Measurements from ENCODE around the gene CDH23. TPM values are rescaled to one million over a fixed set of nuclear protein-coding genes. Genes with fewer than 3 reads are reported as not detected.

Gene CDH23
- polyA plus RNA-seq, 1 donor (not counting 4 experiments of a cell fraction or from before 2014, with no cell fraction given) = 0.01 TPM

DNA sequence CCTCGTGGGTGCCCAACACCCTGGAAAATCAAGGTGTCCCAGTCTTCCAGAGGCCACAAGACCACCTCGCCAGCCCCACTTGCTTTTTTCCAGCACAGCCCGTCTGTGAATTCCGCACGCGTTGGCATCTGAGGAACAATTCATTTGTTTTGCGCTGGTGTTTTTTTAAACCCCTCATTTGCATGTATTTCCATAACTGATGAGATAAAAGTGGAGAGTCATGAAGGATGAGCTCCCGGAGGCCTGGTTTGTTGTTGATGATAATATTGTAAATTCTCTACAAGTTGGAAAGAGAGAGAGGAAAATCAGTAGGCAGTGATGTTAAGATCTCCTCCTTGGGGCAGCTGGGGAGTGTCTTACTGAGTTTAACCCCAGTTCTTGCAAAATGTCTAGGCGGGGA lies 43.1 kb upstream of the CDH23 start:
- FAIRE-seq = no peak
- dilution Hi-C loops (cut with MboI; ENCODE audit: extremely low pct_ligation_motif_present, low sequenced_read_pairs) = no loop called here
- Histone ChIP-seq H3K4me2 (ENCODE audit: control insufficient read depth, extremely low read depth, insufficient read depth, low read depth, low read length) (no peak overlapping the region), H3K9ac (ENCODE audit: control insufficient read depth, extremely low read depth, insufficient read depth, low read length) (no peak overlapping the region), H3K36me3 (ENCODE audit: control insufficient read depth in 2 of 2, extremely low read depth in 1 of 2, insufficient read depth in 2 of 2, low read length in 2 of 2) (no peaks in the 10 kb centered on the region), H3K4me3 (ENCODE audit: control insufficient read depth in 2 of 3, extremely low read depth in 1 of 3, insufficient read depth in 2 of 3, low read depth in 1 of 3, low read length in 3 of 3) (no peak overlapping the region), H2AFZ (ENCODE audit: control insufficient read depth, low read length) (no peak overlapping the region), H3K79me2 (ENCODE audit: control insufficient read depth, insufficient read depth, low read length) (no peaks in the 10 kb centered on the region), H3K27ac (ENCODE audit: control insufficient read depth, insufficient read depth, low read length) (no peak overlapping the region), H4K20me1 (ENCODE audit: control insufficient read depth, extremely low read depth, insufficient read depth, low read length) (no peaks in the 10 kb centered on the region), H3K4me1 (ENCODE audit: control insufficient read depth, extremely low read depth, insufficient read depth, low read length) (peaks cover 7% of the 10 kb centered on the region), H3K9me3 (ENCODE audit: control insufficient read depth, low read depth, low read length) (no peaks in the 10 kb centered on the region), H3K27me3 (ENCODE audit: control insufficient read depth, extremely low read depth, insufficient read depth, low read length) (peaks cover 45% of the 10 kb centered on the region), H3K9me1 (ENCODE audit: control insufficient read depth, extremely low read depth, insufficient read depth, low read length) (no peaks in the 10 kb centered on the region)
- DNase-seq (ENCODE audit: low read depth, low spot score) = no peak
- no peak for TF ChIP-seq EZH2 (IDR thresholded peaks at IDR 0.05; ENCODE audit: low read length)
- TF ChIP-seq, protein P1, sequence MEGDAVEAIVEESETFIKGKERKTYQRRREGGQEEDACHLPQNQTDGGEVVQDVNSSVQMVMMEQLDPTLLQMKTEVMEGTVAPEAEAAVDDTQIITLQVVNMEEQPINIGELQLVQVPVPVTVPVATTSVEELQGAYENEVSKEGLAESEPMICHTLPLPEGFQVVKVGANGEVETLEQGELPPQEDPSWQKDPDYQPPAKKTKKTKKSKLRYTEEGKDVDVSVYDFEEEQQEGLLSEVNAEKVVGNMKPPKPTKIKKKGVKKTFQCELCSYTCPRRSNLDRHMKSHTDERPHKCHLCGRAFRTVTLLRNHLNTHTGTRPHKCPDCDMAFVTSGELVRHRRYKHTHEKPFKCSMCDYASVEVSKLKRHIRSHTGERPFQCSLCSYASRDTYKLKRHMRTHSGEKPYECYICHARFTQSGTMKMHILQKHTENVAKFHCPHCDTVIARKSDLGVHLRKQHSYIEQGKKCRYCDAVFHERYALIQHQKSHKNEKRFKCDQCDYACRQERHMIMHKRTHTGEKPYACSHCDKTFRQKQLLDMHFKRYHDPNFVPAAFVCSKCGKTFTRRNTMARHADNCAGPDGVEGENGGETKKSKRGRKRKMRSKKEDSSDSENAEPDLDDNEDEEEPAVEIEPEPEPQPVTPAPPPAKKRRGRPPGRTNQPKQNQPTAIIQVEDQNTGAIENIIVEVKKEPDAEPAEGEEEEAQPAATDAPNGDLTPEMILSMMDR (optimal IDR thresholded peaks at IDR 0.05 in 1 of 3, IDR thresholded peaks at IDR 0.05 in 1 of 3, conservative IDR thresholded peaks at IDR 0.05 in 1 of 3; ENCODE audit: extremely low read depth in 1 of 3, insufficient read depth in 2 of 3, low read length in 3 of 3) = no peak

DNA sequence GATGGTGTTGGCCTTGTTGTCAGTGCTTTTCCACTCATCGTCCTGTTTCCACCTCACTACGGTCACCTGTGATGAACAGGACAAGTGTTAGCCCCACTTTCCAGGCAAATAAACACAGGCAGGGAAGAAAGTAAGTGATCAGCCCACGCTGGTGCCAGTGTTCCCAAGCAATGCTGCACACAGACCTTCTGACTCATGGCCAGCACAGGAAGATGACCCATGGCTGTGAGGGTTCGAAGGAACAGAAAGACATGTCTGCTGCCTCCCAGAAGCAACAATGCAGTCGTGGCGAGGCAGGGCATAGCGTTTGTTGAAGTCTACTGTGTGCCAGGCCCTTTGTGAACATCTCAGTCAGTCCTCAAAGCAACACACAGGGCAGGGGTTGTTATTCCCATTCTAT lies 41.9 kb upstream of the CDH23 start:
- no peak for FAIRE-seq
- no peak overlapping the region for H3K4me2 ChIP-seq (ENCODE audit: control insufficient read depth, extremely low read depth, insufficient read depth, low read depth, low read length)
- H3K36me3 ChIP-seq (ENCODE audit: control insufficient read depth in 2 of 2, extremely low read depth in 1 of 2, insufficient read depth in 2 of 2, low read length in 2 of 2) = no peaks in the 10 kb centered on the region
- TF ChIP-seq EZH2 (IDR thresholded peaks at IDR 0.05; ENCODE audit: low read length) = no peak
- TF ChIP-seq, protein P1 (optimal IDR thresholded peaks at IDR 0.05 in 1 of 3, IDR thresholded peaks at IDR 0.05 in 1 of 3, conservative IDR thresholded peaks at IDR 0.05 in 1 of 3; ENCODE audit: extremely low read depth in 1 of 3, insufficient read depth in 2 of 3, low read length in 3 of 3) = no peak
- H3K9me3 ChIP-seq (ENCODE audit: control insufficient read depth, low read depth, low read length) = no peaks in the 10 kb centered on the region
- no peaks in the 10 kb centered on the region for H4K20me1 ChIP-seq (ENCODE audit: control insufficient read depth, extremely low read depth, insufficient read depth, low read length)
- no peak overlapping the region for H3K4me3 ChIP-seq (ENCODE audit: control insufficient read depth in 2 of 3, extremely low read depth in 1 of 3, insufficient read depth in 2 of 3, low read depth in 1 of 3, low read length in 3 of 3)
- H3K4me1 ChIP-seq (ENCODE audit: control insufficient read depth, extremely low read depth, insufficient read depth, low read length) = peaks cover 2% of the 10 kb centered on the region
- H3K9me1 ChIP-seq (ENCODE audit: control insufficient read depth, extremely low read depth, insufficient read depth, low read length) = no peaks in the 10 kb centered on the region
- DNase-seq (ENCODE audit: low read depth, low spot score) = no peak
- H3K79me2 ChIP-seq (ENCODE audit: control insufficient read depth, insufficient read depth, low read length) = no peaks in the 10 kb centered on the region
- H3K27me3 ChIP-seq (ENCODE audit: control insufficient read depth, extremely low read depth, insufficient read depth, low read length) = peaks cover 37% of the 10 kb centered on the region
- H3K27ac ChIP-seq (ENCODE audit: control insufficient read depth, insufficient read depth, low read length) = no peak overlapping the region
- no peak overlapping the region for H3K9ac ChIP-seq (ENCODE audit: control insufficient read depth, extremely low read depth, insufficient read depth, low read length)
- dilution Hi-C loops (cut with MboI; ENCODE audit: extremely low pct_ligation_motif_present, low sequenced_read_pairs) = no loop called here
- no peak overlapping the region for H2AFZ ChIP-seq (ENCODE audit: control insufficient read depth, low read length)
